ENCODE results near the gene GNL3.
"Not testable (repeated sequence)": the region's sequence is repeated elsewhere in the genome, so short reads cannot be mapped to it uniquely, and the experiment has no call there.

Gene GNL3, protein sequence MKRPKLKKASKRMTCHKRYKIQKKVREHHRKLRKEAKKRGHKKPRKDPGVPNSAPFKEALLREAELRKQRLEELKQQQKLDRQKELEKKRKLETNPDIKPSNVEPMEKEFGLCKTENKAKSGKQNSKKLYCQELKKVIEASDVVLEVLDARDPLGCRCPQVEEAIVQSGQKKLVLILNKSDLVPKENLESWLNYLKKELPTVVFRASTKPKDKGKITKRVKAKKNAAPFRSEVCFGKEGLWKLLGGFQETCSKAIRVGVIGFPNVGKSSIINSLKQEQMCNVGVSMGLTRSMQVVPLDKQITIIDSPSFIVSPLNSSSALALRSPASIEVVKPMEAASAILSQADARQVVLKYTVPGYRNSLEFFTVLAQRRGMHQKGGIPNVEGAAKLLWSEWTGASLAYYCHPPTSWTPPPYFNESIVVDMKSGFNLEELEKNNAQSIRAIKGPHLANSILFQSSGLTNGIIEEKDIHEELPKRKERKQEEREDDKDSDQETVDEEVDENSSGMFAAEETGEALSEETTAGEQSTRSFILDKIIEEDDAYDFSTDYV

DNA sequence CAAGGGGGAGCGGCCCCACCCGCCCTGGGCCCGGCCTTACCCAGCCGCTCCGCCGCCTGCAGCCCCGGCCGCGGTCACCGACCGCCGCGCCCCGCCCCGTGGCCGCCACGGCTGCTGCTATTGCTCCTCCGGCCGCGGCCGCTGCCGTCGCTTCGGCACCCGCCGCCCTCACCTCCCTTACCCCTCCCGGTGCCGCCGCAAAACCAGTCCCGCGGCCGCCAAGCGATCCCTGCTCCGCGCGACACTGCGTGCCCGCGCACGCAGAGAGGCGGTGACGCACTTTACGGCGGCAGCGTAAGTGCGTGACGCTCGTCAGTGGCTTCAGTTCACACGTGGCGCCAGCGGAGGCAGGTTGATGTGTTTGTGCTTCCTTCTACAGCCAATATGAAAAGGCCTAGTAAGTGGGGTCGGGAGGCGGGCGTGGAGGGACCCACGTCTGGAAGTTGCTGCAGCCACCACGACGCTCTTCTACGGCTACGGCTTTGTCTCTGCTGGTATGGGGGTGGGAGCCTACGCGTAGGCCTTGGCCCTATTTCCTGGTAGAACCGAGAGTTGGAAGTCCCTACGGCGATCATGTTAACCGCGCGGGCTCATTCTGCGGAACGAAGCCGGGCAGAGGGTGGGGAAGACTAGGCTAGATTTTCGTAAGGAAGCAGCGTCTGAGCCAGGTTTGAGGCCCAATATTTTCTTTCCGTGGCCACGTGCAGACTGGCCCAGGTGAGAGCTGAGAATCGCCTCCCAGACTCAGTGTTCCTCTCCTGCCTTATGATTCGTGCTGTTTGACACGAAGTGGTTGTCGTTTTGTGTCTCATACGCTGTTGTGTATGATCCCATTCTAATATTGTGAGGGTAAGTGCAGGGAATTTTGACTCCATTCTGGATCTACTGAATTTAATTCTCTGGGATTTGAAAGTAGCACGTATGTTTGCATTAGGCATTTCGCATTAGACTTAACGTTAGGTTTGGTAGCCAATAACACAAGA is at the start of gene GNL3, which contains the start of gene PBRM1:
Gene GNL3, plus strand, starts transcription at position 324 of the 983 bp plus-strand sequence. Its CDS starts 61 bp downstream, at position 385.
Gene PBRM1, minus strand, starts transcription at position 205 of the 983 bp plus-strand sequence.
- peak; percentile 71 for FAIRE-seq
- DNase-seq (ENCODE audit: insufficient read length, low spot score) = peak; percentile 84
- TF ChIP-seq POLR2A (IDR thresholded peaks at IDR 0.05; ENCODE audit: low read depth, low read length) = peak; percentile 96

DNA sequence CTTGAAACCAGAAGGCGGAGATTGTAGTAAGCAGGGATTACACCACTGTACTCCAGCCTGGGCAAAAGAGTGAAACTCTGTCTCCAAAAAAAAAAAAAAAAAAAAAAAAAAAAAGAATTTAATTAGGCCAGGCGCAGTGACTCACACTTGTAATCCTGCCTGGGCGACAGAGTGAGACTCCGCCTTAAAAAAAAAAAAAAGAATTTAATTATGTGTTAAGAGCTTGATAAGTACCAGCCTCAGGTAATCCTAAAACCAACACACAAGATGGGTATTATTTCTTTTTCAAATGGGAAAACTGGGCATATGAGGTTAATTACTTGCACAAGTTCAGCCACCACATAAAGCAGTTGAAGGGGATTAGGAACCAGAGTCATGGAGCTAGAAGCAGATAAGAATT is 49.2 kb upstream of the GNL3 start:
- DNase-seq (ENCODE audit: insufficient read length, low spot score) (no peak), FAIRE-seq (no peak)
- TF ChIP-seq POLR2A (IDR thresholded peaks at IDR 0.05; ENCODE audit: low read depth, low read length) = no peak

DNA sequence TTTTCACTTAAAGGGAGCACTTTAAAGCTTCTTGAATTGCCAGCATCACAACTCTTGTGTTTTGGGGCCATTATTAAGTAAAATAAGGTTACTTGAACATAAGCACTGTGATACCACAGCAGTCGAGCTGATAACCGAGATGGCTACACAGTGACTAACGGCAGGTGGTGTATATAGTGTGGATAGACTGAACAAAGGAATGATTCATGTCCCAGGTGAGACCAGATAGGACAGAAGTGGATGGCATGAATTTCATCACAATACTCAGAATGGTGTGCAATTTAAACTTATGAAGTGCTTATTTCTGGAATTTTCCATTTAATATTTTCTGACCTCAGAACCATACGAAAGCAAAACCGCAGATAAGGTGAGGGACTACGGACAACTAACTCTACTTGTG is 40.3 kb upstream of the GNL3 start:
- TF ChIP-seq POLR2A (IDR thresholded peaks at IDR 0.05; ENCODE audit: low read depth, low read length) = no peak
- peak; percentile 36 for FAIRE-seq
- no peak for DNase-seq (ENCODE audit: insufficient read length, low spot score)

DNA sequence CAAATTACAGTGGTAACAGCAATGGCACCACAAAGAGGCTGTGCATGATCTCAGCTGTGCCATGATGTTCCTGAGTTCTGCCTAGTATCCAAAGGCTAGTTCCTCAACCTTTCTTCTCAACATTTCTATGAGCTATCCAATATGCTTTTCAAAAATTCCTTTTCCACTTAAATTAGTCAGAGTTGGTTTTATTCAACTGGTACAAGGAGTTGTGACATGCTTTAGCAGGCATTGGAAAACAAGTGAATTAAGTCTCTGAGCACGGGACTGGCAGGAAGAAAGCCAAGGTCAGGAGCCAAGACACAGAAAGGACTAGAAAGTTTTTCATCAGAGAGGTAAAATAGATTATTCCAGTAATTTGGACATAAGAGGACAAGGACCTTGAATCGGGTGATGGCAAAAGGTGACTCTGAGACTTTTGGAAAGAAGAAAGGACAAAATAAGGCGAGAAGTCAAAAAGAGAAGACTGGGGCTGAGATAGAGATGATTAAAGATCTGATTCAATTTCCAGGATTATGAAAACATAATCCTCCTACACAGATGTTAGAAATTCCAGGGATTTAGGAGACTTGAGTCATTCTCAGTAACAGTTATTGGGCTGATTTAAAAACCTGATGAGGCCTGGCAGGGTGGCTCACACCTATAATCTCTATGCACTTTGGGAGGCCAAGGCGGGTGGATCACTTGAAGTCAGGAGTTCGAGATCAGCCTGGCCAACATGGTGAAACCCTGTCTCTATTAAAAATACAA is 36.2 kb upstream of the GNL3 start:
- FAIRE-seq (peak; percentile 65), DNase-seq (ENCODE audit: insufficient read length, low spot score) (no peak)
- TF ChIP-seq POLR2A (IDR thresholded peaks at IDR 0.05; ENCODE audit: low read depth, low read length) = no peak

DNA sequence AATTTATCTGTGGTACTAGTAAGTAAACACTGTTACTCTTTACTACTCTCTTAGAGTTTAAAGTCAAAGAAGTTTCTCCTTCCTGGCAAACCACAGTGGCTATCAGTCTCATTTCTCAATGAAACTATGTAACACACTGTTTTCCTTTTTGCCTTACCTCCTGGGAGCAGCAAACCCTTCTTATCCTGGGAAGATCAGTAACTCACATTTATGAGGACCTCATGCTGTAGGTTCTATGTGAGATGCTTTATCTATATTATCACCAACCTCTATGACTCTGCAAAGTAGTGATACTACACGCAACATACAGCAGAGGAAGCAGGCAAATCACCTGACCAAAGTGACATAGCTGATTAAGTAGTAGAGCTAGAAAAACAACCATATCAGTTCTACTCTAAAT is 35.4 kb upstream of the GNL3 start:
- no peak for TF ChIP-seq POLR2A (IDR thresholded peaks at IDR 0.05; ENCODE audit: low read depth, low read length)
- FAIRE-seq = peak; percentile 70
- DNase-seq (ENCODE audit: insufficient read length, low spot score) = no peak

DNA sequence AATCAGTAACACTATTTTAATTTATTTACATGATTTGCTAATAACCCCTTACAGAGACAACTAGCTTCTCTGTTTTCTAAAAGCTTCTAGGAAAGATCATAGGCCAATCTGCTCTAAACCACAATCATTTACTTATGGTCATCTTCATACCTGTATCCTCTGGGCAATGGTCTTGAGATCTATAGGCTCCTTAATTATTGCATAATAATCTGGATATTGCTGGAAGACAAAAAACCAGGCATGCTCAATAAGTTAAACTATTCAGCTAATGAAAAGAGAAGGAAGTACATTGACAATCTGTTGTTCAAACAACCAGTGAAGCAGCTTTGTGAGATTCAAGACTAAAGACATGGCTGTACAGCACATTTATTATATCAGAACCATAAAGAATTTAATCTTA is 34.2 kb upstream of the GNL3 start:
- no peak for DNase-seq (ENCODE audit: insufficient read length, low spot score)
- no peak for TF ChIP-seq POLR2A (IDR thresholded peaks at IDR 0.05; ENCODE audit: low read depth, low read length)
- FAIRE-seq = no peak

DNA sequence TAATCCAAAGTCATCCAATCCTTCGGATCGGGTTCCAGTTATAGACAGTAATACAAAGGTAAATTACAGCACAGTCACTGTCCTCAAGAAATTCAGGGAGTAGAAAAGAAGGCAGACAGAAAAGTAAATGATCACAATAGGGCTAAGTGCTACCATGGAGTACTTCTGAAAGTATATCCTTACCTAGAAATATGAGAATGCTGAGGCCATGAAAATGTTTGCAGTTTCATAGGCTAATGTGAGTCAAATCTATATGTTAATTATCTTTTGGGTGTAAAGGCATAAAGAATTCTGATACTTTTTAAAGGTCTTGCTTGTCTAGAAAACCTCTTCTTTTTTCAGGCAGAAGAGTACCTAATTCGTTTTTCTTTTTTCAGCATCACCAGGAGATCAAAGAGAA is 29.9 kb upstream of the GNL3 start:
- DNase-seq (ENCODE audit: insufficient read length, low spot score) = no peak
- no peak for TF ChIP-seq POLR2A (IDR thresholded peaks at IDR 0.05; ENCODE audit: low read depth, low read length)
- no peak for FAIRE-seq

DNA sequence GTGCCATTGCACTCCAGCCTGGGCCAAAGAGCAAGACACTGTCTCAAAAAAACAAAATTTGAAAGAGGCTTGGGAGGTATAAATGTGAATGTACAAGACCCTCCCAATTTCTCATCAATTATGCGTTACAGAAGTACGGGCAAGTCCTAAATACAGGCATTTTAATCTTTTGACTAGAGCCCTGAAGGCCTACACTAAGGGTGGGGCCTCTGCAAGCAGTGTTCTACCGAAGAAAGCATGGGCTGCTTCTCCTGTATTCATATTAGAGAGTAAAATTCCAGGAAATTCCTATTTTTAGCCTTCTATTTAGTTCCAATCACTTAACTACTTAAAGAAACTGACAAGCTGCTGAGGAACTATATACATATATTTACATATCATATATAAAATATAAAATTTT is 25.8 kb upstream of the GNL3 start:
- FAIRE-seq (no peak), DNase-seq (ENCODE audit: insufficient read length, low spot score) (no peak)
- TF ChIP-seq POLR2A (IDR thresholded peaks at IDR 0.05; ENCODE audit: low read depth, low read length) = no peak

DNA sequence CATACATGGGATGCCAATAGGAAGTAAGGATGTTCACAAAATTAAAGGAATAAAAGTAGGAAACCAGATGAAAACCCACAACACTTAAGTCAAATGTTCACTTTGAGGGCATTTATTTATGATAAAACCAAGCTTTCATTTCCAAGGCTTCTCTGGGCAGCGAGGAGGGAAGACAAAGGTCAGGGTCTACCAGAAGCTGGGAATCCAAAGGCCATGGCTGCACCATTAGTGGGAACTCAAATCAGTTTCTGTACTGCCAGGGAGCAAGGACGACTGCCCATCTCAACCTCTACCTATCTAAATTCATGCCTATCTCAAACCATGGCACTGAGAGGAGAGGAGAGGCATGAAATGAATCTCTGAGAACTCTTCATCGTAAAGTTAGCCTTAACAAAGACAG is 22.7 kb upstream of the GNL3 start:
- no peak for FAIRE-seq

DNA sequence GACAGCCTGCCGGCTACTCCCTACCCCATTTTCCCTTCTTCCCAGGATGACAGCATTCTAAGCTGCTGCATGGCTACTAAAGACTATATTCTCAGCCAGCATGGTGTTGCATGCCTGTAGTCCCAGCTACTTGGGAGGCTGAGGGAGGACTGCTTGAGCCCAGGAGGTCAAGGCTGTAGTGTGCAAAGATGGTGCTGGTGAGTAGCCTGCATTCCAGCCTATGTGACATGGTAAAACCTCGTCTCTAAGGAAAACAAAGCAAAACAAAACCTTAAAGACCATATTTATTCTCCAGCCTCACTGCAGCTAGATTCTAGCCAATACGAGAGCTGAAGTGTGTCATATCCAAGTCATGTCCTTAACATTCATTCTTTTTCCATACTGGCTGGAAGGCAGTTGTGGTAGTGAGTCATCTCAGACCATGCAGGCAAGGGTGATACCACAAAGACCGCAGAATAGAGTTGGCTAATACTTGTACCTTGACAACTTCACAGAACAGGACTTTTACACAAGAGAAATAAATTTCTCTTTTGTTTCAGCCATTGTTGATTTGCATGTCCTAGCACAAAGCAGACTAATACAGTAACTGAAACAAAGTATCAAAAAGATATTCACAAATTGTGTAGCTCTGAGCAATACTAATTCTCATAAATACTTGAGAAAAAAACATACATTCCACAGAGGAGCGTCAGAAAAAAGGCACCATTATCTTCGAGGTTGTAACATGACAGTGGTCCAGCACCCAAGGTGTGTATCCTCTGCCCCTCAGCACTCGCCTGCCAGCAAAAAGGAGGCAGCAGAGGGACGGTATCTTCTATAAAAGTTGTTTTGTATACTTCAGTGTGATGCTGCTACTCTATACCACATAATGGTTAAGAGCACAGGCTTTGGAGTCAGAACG is 15.0 kb upstream of the GNL3 start:
- FAIRE-seq = peak; percentile 100
- TF ChIP-seq POLR2A (IDR thresholded peaks at IDR 0.05; ENCODE audit: low read depth, low read length) = no peak
- DNase-seq (ENCODE audit: insufficient read length, low spot score) = peak; percentile 49

More for the DNA sequence above, 22.7 kb upstream of the GNL3 start:
- TF ChIP-seq POLR2A (IDR thresholded peaks at IDR 0.05; ENCODE audit: low read depth, low read length) = no peak
- no peak for DNase-seq (ENCODE audit: insufficient read length, low spot score)

DNA sequence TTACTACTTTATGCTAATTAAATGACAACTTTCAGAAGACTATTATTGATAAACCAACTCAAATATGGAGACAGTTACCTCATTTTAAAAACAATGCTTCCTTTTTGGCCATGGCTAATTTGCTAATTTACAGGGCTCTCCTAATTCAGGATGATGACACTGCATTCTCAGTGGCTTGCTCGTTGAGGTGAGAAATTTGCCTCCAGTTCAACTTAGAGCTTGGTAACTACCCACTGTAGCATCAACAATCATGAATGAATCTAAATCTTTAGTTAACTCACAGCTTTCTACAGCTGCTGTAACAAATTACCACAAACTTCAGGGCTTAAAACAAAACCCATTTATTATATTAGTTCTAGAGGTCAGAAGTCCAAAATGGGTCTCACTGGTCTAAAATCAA is 14.2 kb upstream of the GNL3 start:
- TF ChIP-seq POLR2A (IDR thresholded peaks at IDR 0.05; ENCODE audit: low read depth, low read length) = no peak
- FAIRE-seq (no peak), DNase-seq (ENCODE audit: insufficient read length, low spot score) (no peak)

DNA sequence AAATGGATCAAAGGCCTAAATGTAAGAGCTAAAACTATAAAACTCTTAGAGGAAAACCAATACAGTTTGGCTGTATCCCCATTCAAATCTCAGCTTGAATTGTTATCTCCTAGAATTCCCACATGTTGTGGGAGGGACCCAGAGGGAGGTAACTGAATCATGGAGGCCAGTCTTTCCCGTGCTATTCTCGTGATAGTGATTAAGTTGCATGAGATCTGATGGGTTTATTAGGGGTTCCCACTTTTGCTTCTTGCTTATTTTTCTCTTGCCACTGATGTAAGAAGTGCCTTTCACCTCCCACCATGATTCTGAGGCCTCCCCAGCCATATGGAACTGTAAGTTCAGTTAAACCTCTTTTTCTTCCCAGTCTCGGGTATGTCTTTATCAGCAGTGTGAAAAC is 9.6 kb upstream of the GNL3 start:
- not testable (repeated sequence) for FAIRE-seq; DNase-seq (ENCODE audit: insufficient read length, low spot score)

Data from H54 (cell line).